ENCODE results near the gene JMJD7.

The JMJD7 gene

DNA sequence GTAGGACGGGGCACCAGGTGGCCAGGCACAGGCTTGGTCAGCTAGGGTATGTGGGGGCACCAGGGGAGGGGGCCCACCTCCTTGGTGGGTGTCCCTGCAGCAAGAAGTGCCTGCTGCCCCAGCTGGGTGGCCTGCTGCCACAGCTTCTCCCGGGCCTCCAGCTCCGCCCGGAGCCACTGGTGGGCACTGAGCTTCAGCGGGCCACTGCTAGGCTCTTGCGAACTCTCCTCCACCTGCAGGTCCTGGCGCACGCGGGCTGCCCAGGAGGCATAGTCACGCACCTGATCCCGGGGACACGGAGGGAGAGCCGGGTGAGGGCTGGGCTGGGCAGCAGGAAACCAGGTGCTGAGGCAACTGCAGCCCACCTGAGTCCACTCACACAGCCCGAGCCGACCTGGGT, 40.4 kb downstream of the JMJD7 start:
- DNase-seq: no peak

DNA sequence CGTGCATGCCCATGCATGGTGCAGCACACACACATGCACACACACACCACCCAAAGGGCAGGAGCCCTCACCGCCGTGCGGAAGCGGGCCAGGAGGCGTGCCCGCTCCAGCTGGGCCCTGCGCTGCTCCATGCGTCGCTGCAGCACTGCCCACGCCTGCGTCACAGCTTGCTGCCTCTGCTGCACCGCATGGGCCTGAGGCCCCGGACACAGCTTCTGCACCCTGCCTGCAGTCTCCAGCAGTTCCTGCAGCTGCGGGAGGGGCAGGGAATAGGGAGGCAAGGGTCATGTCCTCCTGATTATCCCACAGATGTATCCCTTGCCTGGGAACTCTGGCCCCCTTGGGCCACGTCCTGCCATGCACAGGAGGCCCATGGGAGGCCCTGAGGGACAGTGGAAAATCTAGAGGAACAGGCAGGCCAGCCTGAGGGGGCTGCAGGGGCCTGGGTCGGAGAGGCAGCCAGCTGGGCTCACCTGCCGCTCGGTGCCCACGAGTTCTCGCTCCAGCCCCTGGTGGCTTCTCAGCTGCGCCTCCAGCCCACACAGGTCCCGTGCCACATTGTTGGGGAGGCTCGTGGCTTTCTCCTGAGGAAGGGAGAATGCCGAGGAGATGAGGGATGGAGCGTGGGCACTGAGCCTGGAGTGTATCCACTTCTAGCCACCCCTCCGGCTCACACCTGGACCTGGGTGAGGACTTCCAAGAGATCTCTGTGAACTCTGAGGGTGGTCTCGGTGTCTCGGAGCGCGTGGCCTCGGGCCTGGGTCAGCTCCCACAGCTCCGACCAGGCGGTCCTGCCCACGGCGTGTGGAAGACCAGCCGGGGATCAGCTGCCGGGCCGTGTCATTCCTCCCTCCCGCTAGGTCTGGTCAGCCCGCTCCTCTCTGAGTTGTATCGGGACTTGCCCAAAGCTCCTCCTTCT, 42.1 kb downstream of the JMJD7 start:
- no peak for DNase-seq

DNA sequence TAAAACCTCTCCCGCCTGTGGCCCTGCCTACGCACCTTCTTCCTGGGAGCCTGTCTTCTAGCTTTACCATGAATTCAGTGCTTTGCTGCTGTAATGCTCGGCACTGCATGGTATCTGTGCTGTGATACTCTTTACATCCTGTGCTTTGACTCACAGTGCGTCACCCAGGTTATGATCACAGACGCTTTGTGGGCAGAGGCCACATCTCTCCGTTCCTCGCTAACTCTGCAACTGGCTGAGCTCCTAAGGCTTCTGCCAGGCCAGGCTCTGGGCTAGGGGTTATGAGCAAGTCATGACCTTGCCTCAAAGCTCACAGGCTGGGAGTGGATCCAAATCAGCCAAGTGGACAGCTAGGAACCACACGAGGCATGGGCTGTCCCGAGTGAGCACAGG, 42.8 kb downstream of the JMJD7 start:
- DNase-seq: no peak

DNA sequence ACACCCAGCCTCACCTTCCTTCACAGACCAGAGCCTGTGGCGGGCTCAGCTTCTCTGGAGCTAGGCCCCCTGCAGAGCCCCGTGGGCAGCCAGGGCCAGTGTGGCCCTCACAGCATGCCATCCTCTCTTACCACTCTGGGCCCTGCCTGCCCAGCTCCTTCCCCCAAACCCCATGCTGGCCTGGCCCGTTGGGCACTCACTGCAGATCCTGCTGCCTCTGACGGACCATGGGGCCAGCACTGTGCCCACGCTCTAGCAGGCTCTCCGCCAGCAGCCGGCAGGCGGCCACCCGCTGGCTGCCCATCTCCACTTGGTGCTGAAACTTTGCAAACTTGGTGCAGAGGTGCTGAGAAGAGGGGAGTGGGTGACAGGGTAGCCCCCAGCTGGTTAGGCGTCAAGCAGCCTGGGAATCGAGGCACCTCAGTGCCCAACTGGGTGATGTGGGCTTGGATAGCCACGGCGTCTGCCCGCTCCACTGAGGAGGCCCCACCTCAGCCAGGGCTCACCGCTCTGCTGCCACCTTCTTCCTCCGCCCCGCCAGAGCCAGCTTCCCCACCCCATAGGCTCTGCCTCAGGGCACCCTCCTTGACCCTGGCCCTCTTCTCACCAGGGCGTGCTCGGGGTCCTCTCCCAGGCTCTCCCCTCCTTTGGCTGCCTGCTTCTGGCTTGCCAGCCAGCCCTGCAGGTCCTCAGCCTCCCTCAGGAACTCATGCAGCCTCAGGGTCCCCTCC, 43.4 kb downstream of the JMJD7 start:
- DNase-seq: no peak

DNA sequence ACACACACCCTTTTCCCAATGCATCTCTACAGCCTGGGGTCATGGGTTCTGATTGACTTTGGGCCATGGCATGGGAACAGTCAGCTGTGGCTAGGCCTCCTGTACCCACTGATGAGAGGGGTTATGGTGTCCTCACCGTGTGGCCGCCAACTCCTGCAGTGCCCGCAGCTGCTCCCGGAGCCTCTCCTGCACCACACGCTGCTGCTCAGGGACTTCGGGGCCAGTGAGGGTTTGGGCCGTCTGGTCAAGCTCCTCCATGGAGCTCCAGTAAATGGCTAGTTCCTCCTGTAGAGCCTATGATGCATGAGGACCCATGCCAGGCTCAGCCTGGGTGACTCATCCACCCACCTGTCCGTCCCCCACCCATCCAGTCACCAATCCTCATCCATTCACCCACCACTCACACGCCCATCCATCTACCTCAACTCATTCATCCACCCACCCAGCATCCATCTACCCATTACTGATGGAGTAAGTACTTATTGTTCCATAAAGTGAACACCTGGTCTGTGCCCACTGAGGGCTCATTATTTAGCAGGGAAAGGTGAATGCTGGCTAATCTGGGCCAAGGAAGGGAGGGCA, 44.4 kb downstream of the JMJD7 start:
- DNase-seq: no peak

DNA sequence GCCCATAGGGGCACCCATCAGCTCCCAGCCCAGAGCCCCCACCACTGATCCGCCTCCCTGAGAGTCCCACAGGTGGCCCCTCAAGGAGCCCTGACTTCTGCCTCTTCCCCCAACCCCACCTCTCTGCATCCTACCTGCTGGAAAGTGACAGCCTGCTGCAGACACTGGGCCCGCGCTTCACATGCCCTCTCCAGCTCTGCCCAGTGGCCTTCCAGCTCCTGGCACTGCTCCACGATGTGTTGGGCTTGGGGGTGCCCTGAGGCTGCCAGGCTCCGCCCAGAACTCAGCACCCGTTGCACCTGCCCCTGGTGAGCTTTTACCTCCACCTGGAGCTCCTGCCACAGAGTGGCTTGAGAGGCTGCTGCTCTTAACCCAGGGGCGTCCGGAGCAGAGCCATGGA, 45.8 kb downstream of the JMJD7 start:
- DNase-seq: no peak

DNA sequence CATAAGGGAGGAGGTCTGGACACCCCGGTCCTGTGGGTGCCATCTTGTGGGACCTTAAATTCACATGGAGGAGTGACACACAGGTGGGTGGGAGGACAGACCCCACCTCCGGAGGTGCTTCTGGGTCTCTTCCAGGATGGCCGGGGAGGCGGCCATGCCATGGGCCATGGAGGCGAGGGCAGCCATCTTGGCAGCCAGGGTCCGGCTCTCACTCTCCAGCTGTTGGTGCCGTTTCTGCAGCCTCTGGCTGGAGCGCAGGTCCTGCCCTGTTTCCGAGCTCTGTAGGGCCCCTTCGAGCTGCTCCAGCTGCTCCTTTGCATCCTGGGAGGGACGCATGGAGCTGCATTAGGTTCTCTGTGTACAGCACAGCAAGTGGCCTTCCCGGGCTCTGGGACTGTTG, 46.8 kb downstream of the JMJD7 start:
- no peak for DNase-seq

DNA sequence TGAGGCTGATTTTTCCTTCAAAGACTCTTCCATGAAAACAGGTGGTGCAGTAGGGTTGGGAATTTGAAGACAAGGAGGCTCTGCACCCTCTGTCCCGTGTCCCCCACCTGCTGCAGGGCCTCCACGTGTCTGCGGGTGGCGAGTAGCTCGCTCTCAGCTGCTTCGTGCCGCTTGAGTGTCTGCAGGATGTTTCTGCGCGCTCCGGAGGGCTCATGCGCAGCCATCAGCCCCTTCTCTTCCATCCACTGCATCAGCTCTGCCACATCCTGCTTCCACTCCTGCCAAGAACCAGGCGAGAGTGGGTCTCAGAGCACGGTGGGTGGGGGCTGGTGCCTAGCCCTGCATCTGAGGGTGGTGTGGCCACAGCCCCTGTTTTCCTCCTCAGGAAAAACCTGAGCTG, 48.1 kb downstream of the JMJD7 start:
- DNase-seq: no peak

DNA sequence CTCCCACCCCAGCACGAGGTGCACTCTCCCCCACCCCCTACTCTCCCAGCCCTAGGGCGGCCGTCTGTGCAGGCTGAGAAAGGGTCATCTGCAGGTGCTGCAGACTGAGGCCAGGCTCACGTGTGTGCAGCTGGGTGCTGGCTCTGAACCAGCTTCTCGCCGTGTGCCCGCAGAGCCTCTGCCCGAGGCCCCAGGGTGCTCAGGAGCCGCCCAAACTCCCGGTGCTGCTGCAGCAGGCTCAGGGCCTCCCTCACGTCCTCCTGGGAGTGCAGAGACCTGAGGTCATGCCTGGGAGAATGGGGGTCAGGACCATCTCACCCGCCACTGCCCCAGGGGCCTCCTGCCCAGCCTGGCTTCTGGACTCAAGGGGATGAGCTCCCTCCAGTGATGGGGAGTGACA, 48.8 kb downstream of the JMJD7 start:
- DNase-seq: no peak

DNA sequence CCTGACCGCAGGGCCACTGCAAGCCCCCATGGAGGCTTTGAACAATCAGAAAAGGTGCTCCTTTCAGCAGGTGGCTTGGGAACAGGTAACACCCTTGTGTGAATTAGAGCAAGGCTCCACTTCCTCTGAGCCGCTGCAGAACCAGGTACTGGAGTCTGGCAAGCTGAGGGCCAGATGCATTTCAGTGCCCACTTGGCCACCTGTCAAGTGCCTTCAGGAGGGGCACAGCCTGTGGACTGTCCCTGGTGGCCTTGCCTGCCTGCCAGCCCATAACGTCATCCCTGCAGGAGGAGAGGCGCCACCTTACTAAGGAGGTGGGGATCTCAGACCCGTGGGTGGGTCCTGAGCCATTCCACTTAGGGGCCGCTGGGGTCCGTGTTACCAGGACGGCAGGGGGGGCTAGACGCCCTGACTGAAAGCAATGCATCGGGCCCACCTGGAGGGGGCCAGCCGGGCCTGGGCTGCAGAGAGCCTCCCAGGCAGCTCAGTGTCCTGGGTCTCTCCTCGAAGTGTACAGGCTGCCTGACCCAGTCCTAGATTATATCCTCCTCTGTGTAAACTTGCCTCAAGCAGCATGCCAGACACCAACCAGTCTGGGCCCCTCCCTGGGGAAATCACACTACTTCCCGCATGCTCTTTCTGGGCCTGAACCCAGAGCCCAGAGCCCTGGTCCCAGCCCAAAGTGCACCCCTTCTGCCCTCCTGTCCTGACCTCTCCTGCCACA, 49.9 kb downstream of the JMJD7 start:
- DNase-seq: no peak

DNA sequence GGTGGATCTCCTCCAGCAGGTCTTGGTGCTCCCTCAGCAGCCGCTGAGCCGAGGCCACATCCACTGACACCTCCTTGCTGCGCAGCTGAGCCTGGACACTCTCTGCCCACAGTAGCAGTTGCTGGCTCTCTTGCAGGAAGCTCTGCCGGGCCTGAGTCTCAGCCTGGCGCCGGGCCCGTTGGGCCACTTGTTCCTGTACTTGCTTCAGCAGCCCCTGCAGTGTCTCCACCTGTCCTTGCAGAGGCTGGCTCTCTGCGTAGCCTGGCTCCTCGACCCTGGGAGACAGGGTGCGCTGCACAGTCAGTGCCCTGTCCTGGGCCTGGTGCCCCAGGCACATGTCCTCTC, 50.4 kb downstream of the JMJD7 start:
- no peak for DNase-seq

DNA sequence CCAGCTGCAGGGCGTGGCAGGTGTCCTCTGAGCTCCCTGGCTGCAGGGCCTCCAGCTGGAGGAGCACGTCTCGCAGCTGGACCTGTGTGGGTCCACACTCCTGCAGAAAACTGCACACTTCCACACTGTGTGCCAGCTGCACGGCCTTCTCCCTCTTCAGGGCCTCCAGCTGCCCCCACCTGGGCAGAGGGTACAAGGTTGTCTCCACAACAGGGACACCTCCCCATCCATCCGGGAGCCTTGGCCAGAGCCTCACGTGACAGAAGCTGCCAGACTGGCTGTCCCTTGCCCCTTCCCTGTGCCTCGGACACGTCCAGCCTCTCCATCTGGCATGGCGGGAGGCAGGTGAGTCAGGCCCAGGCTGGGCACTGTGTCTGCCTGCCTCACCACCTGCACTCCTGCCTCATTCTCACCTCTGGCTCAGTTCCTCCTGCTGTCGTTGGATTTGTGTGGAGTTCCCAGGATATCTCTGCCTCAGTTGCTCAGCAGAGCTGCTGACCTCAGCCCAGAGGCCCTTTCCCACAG, 51.5 kb downstream of the JMJD7 start:
- no peak for DNase-seq

DNA sequence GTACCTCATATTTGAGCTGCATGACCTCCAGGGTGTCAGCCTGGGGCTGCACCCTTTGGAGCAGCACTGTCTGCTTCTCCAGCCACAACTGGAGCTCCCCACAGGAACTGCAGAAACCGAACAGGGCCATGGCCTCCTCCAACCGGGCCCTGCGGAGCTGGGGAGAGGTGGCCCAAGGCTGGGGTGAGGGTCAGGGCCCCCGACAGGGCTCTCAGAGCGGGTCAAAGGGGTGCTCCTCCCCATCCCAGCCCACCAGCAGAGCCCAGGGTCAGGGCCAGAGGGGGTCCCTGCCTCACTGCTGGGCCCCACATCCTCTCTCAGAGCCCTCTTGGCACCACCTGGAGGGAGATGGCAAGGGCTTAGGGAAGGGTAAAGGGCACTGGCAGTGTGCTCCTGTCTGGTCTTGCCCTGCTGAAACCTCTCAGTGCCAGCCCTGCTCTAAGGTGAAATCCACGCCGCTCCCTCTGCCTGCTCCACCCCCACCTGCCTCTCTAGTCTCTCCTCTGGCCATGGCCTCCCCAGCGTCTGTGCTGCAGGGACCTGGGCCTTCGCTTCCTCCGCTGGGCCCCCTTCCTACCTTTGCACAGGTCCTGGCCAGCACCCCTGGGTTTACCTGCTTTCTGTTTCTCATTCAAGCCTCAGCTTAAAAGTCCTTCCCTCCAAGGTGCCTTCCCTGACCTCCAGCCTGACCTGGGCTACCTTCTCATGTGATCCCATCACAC, 52.4 kb downstream of the JMJD7 start:
- DNase-seq: no peak

DNA sequence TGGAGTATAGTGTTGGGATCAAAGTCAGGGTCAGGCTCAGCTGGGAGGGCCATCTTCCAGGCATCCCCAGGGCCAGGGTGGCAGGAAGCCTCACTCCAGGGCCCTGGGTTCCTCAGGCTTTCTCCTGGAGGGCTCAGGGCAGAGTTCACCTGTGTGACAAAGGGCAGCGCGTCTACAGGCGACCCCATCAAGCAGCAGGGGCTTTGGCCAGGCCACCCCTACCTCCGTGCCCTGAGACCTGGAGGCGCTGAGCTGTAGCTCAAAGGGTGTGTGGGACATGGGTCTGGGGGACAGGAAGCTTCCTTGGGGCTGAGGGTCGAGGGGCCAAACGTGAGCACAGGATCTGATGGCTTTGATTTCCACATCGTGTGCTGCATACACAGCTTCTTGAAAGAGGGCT, 53.2 kb downstream of the JMJD7 start:
- no peak for DNase-seq

DNA sequence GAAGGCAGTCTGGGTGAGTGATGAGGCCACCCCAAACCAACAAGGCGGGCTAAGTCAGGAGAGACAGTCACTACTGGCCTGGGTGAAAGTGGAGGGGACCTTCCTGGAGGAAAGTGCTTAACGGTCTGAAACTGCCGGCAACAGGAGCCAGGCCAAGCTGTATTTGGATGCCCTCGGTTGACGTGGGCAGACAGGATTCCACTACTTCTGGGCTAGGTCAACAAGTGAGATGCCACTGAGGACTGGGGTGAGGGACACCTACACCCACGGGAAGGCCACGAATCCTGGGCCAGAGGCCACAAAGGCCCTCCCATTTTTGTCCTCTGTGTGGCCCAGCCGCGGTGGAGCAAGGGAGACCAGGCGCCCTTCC, 53.6 kb downstream of the JMJD7 start:
- DNase-seq: no peak

DNA sequence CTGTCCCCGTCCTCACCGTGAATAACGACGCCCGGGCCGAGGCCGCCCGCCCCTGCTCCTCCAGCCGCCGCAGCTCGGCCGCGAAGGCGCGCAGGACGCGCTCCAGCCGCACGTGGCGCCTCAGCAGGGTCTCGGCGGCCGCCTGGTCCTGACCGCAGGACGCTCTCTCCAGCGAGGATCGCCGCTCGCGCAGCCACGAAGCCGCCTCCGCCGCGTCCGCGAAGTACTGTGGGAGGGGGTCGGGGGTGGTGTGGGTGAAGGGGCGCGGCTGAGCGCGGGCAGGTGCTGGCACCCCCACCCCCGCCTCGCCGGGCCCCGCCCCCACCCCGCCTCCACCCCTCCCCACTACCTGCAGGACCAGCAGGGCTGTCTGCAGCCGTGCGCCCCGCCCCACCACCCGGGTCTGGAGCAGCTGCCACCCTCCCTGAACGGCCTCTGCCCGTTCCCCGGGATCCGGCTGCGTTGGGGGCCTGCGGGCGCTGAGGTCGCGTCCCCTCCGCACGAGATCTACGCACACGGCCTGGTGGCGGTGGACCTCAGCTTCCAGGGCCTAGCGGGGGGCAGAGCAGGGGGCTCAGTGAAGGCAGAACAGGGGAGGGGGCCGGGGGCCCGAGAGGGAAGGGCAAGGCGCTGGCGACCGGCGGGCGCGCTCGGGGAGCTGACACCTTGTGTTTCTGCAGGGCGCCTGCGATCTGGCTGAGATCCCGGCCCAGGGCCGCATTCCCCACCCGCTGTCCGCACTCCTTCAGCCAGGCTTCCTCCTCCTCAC, 54.2 kb downstream of the JMJD7 start:
- DNase-seq: no peak

DNA sequence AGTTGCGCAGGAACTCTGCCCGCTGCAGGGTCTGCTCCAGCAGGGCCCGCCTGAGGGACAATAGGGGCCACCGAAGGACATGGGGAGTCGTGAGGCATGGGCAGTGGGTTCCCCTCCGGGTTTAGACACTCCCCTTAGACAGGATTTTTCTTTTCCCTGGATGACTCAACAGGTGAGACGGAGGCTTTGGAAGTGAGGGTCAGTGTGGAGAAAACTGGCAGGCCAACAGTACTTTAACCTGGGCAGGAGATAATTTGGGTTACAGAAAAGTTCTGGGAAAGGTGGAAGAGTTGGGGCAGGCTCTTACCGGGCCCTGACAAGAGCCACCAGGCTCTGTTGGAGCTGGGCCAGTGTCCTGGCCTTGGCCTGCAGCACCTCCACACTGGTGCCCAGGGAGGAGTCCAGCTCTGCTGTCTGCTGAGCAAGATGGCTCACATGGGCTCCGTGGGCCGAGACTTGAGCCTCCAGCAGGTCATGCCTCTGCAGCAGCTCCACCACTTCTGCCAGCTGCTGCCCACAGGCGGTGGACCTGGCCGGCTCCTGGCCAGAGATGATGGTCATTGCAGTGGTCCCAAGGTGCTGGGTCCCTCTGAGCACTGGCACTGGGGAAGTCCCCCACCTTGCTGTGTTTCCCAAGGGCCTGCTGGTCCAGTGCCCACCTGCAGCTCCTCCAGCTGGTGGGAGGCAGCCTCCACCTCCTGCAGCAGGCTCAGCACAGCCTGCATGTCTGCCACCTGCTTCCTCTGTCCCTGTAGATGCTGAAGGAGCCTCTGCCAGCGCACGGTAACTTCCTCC, 55.0 kb downstream of the JMJD7 start:
- DNase-seq: no peak

DNA sequence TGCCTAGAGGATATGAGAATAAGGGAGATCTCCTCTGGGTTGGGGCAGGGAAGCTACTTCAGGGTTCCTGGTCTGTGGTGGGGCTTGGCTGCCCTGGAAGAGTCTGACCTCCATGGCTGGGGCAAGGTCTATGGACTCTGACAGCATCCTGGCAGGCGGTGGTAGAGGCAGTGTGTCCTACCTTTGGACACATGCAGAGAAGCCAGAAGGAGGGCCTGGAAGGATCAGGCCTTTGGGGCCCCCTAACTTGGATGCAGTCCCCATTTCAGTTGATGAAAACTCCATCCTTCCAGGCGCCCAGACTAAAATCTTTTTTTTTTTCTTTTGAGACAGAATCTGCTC, 55.6 kb downstream of the JMJD7 start:
- no peak for DNase-seq

DNA sequence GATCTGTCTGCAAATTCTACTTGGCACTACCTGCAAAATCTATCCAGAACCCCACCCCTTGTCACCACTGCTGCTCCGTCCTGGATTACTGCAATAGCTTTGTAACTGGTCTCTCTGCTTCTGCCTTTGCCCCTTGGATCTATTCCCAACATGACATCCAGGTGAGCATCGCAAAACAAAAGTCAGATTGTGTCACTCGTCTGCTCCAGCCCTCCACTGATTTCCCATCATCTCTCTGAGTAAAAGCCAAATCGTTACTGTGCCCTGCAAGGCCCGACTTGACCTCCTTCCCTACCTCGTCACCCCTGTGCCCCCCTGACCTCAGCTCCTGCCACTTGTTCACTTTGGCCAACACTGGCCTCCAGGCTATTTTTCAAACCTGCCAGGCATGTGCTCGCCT, 56.6 kb downstream of the JMJD7 start:
- DNase-seq: no peak

DNA sequence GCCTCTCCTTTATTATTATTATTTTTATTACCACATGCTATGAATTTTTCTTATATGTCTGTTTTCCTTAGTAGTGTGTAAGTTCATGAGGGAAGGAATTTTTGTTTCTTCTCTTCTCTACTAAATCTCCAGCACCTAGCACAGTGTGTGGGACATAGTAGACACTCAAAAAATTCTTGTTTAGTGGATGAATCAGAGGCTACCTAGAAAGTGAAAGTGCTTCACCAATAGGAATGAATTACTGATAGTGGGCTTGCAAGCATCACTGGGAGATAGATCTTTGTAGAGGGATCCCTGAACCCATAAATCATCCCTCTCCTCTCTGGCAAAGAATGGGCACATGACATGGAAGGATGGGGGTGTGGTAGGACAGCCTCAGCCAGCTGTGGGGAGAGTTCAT, 57.4 kb downstream of the JMJD7 start:
- no peak for DNase-seq

DNA sequence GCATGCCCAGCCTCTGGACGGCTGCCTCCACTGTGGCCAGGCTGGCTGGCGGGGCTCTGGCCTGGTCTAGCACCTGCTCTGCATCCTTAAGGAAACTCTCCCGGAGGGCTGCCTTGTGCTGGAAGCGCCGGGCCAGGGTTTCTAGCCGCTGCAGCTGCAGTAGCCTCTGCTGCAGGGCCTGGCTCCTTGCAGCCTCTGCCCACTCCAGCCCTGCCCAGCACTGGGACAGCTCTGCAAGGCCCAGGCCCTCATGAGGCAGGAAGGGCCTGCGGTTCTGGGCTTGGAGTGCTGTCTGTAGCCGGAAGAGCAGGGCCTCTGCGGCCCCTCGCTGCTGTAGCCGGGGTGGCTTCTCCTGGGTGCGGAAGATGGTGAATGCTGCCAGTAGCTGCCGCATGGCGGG, 57.9 kb downstream of the JMJD7 start:
- DNase-seq: no peak
